GM18951 (cell line): ENCODE data around the gene HEXIM1.
A peak's percentile ranks its signal among the peaks of the same experiment; 100 is the strongest.

ENCODE experiments used
- POLR2A ChIP-seq: IDR thresholded peaks from 4 replicates; pipeline ENCODE4 v1.6.1; 2011; ENCODE audit warnings: mild to moderate bottlenecking; ENCODE audit not compliant: insufficient read length, insufficient read depth; ENCODE audit errors: extremely low read depth
- in situ Hi-C: fragments of 300-500 bp; cut with MboI; formaldehyde crosslinking; loops from one replicate; pipeline ENCODE4 v1.12.0; 2022; ENCODE audit warnings: low sequenced_read_pairs, mixed read lengths, inconsistent platforms; ENCODE audit not compliant: unreplicated experiment

HEXIM1 gene

GRCh38 chr17:45171338-45172231, 23.3 kb downstream of the HEXIM1 start:
- no peak for TF ChIP-seq POLR2A
- in situ Hi-C loops, result no loop called here

- no peak for TF ChIP-seq POLR2A
- in situ Hi-C loops, result no loop called here
These were observed 23.9 kb downstream of the HEXIM1 start for GRCh38 chr17:45172232-45172540.

GRCh38 chr17:45172541-45173286, 24.4 kb downstream of the HEXIM1 start:
- peak; percentile 52 for TF ChIP-seq POLR2A
- in situ Hi-C loops, result no loop called here

- TF ChIP-seq POLR2A, result no peak
- in situ Hi-C loops, result no loop called here
These were observed 27.5 kb downstream of the HEXIM1 start for GRCh38 chr17:45175759-45176115.

GRCh38 chr17:45177563-45177962, 29.3 kb downstream of the HEXIM1 start:
- in situ Hi-C loops, result no loop called here
- no peak for TF ChIP-seq POLR2A

GRCh38 chr17:45184144-45184543, 35.9 kb downstream of the HEXIM1 start:
- no peak for TF ChIP-seq POLR2A
- in situ Hi-C loops, result no loop called here

GRCh38 chr17:45186801-45187354, 38.6 kb downstream of the HEXIM1 start:
- TF ChIP-seq POLR2A, result no peak
- in situ Hi-C loops, result no loop called here

GRCh38 chr17:45189009-45189408, 40.7 kb downstream of the HEXIM1 start:
- in situ Hi-C loops, result no loop called here
- TF ChIP-seq POLR2A, result no peak

- in situ Hi-C loops, result no loop called here
- no peak for TF ChIP-seq POLR2A
These were observed 42.4 kb downstream of the HEXIM1 start for GRCh38 chr17:45190503-45191255.

GRCh38 chr17:45195424-45195823, 47.1 kb downstream of the HEXIM1 start:
- in situ Hi-C loops, result loop anchor here (5.0 kb wide), 1 partner anchor 58 kb away; the partner anchor contains the start of gene ACBD4
- TF ChIP-seq POLR2A, result no peak

GRCh38 chr17:45197108-45197507, 48.8 kb downstream of the HEXIM1 start:
- in situ Hi-C loops, result loop anchor here (5.0 kb wide), 1 partner anchor 60 kb away; the partner anchor contains the start of gene ACBD4

GRCh38 chr17:45197555-45198334, 49.5 kb downstream of the HEXIM1 start:
- TF ChIP-seq POLR2A, result no peak
- in situ Hi-C loops, result loop anchor here (5.0 kb wide), 1 partner anchor 60 kb away; the partner anchor contains the start of gene ACBD4

More at GRCh38 chr17:45197108-45197507, 48.8 kb downstream of the HEXIM1 start:
- no peak for TF ChIP-seq POLR2A
